Measurements from ENCODE around the gene ITGA5.

GRCh38 chr12:54388237-54389133 lies 30.6 kb downstream of the ITGA5 start:
- TF ChIP-seq POLR2A (IDR thresholded peaks at IDR 0.05) (no peak), CTCF (IDR thresholded peaks at IDR 0.05 in 8 of 11, conservative IDR thresholded peaks at IDR 0.05 in 3 of 11) (no peak)

Data from spleen (tissue), 7 donors.